PC-3 (cell line): ENCODE data around the gene MYL12B. TPM values are rescaled to one million over a fixed set of nuclear protein-coding genes. Genes with fewer than 3 reads are reported as not detected.

Experiments used
- ATAC-seq: fragments of 200-7000 bp; cut with Tn5 transposase; 2 replicates; pipeline ENCODE4 v1.9.1; 2020; ENCODE audit warnings: mild to moderate bottlenecking, moderate library complexity
- BruUV-seq: library from RNA; stranded (reverse); fragments of 400-500 nt; replicated peaks from 2 replicates; lab custom pipeline; 2021; lab: Mats Ljungman, UMichigan
- CTCF ChIA-PET: fragments of 300-600 bp; sonication (Branson Sonifier 250); formaldehyde crosslinking; loops from one replicate; lab custom pipeline; 2022; ENCODE audit warnings: antibody characterized with exemption; lab: Charles Lee
- POLR2A ChIA-PET: fragments of 300-600 bp; sonication (Branson Sonifier 250); formaldehyde crosslinking; loops from one replicate; lab custom pipeline; 2022; ENCODE audit warnings: antibody characterized with exemption; ENCODE audit not compliant: unreplicated experiment; lab: Charles Lee
- DNase-seq: peaks from one replicate; pipeline ENCODE4 v3.0.0-alpha.2; 2015
- H2AFZ ChIP-seq: fragments of 300-600 bp; sonication (generic); 2 replicates; pipeline ENCODE4 v1.6.0; 2016; ENCODE audit warnings: antibody characterized with exemption, low read length
- H3F3A ChIP-seq: fragments of 300-600 bp; sonication (generic); one replicate; pipeline ENCODE4 v1.6.0; 2017; ENCODE audit warnings: antibody characterized with exemption, low read length, control low read depth, mild to moderate bottlenecking; ENCODE audit not compliant: unreplicated experiment
- H3K27ac ChIP-seq: fragments of 300-600 bp; sonication (generic); 2 replicates; pipeline ENCODE4 v1.5.1; 2016; ENCODE audit warnings: mild to moderate bottlenecking, low read length
- H3K27me3 ChIP-seq: fragments of 300-600 bp; sonication (generic); 2 replicates; pipeline ENCODE4 v1.6.1; 2016; ENCODE audit warnings: low read length, mixed read lengths
- H3K36me3 ChIP-seq: fragments of 300-600 bp; sonication (generic); 2 replicates; pipeline ENCODE4 v1.6.1; 2016; ENCODE audit warnings: low read depth, mixed run types, low read length, mixed read lengths
- H3K4me1 ChIP-seq: fragments of 300-600 bp; sonication (generic); 2 replicates; pipeline ENCODE4 v1.5.1; 2016; ENCODE audit warnings: low read length; ENCODE audit not compliant: insufficient read depth
- H3K4me2 ChIP-seq: fragments of 300-600 bp; sonication (generic); 2 replicates; pipeline ENCODE4 v1.6.0; 2016; ENCODE audit warnings: low read length
- H3K4me3 ChIP-seq: fragments of 300-600 bp; sonication (generic); 2 replicates; pipeline ENCODE4 v1.5.1; 2016; ENCODE audit warnings: mild to moderate bottlenecking, low read length, mixed read lengths
- H3K79me2 ChIP-seq: fragments of 300-600 bp; sonication (generic); 2 replicates; pipeline ENCODE4 v1.6.1; 2017; ENCODE audit warnings: low read length, mixed read lengths
- H3K9ac ChIP-seq: fragments of 300-600 bp; sonication (generic); 2 replicates; pipeline ENCODE4 v1.6.0; 2016; ENCODE audit warnings: mild to moderate bottlenecking, low read length
- H3K9me2 ChIP-seq: fragments of 300-600 bp; sonication (generic); replicated peaks from 2 replicates; pipeline ENCODE4 v1.6.1; 2016; ENCODE audit warnings: mixed run types, low read length, mixed read lengths
- H3K9me3 ChIP-seq: fragments of 300-600 bp; sonication (generic); 2 replicates; pipeline ENCODE4 v1.6.1; 2016; ENCODE audit warnings: low read length, mixed read lengths
- H4K20me1 ChIP-seq: fragments of 300-600 bp; sonication (generic); 2 replicates; pipeline ENCODE4 v1.6.1; 2016; ENCODE audit warnings: low read length, mixed read lengths
- CTCF ChIP-seq: fragments of 300-600 bp; sonication (generic); conservative IDR thresholded peaks from 2 replicates; pipeline ENCODE4 v1.5.1; 2017; ENCODE audit warnings: antibody characterized with exemption, low read depth, mild to moderate bottlenecking, low read length
- EZH2 ChIP-seq: fragments of 300-600 bp; sonication (generic); IDR thresholded peaks from one replicate; pipeline ENCODE4 v1.6.1; 2017; ENCODE audit warnings: antibody characterized with exemption, mild to moderate bottlenecking, low read length; ENCODE audit not compliant: unreplicated experiment
- EZH2phosphoT487 ChIP-seq: fragments of 300-600 bp; sonication (generic); IDR thresholded peaks from 2 replicates; pipeline ENCODE4 v1.6.1; 2018; ENCODE audit warnings: mild to moderate bottlenecking, antibody characterized with exemption, low read length, borderline replicate concordance
- intact Hi-C: fragments of 100-400 bp; cut with micrococcal nuclease; formaldehyde crosslinking; loops from 2 replicates; pipeline ENCODE4 v1.9.0; 2023
- total RNA-seq: library from RNA; depleted of rRNA; stranded (reverse); fragments of >200 nt; gene quantifications from 2 replicates; pipeline ENCODE4 v1.2.3, GENCODE V29; 2014

The MYL12B gene
- total RNA-seq, 1 experiment from 2014 or later, result 308 TPM

- Histone ChIP-seq H3K79me2 (no peaks in the 10 kb centered on the region), H4K20me1 (no peaks in the 10 kb centered on the region), H3K27ac (no peak overlapping the region), H2AFZ (no peak overlapping the region), H3K27me3 (no peaks in the 10 kb centered on the region), H3K4me2 (no peak overlapping the region), H3K9ac (no peak overlapping the region), H3F3A (no peaks in the 10 kb centered on the region), H3K36me3 (no peaks in the 10 kb centered on the region), H3K9me3 (no peaks in the 10 kb centered on the region), H3K9me2 (0 out of 2 replicates have a peak, but pooled peaks cover 5% of the 10 kb centered on the region), H3K4me1 (peaks cover 39% of the 10 kb centered on the region), H3K4me3 (no peak overlapping the region)
- TF ChIP-seq EZH2, result no peak
- DNase-seq, result no peak
- BruUV-seq, result no TSS peak
- CTCF ChIA-PET, result no interaction called here
- ATAC-seq, result no peak
- POLR2A ChIA-PET, result no interaction called here
- intact Hi-C loops, result no loop called here
Measured at GRCh38 chr18:3213300-3214059, 48.5 kb upstream of the MYL12B start.

GRCh38 chr18:3214855-3215637 is 46.9 kb upstream of the MYL12B start:
- H3K27ac ChIP-seq, result no peak overlapping the region
- H2AFZ ChIP-seq, result no peak overlapping the region
- no peaks in the 10 kb centered on the region for H3F3A ChIP-seq
- H3K9ac ChIP-seq, result no peak overlapping the region
- no peak overlapping the region for H3K4me3 ChIP-seq
- H3K9me2 ChIP-seq, result 0 out of 2 replicates have a peak, but pooled peaks cover 5% of the 10 kb centered on the region
- POLR2A ChIA-PET, result no interaction called here
- no peaks in the 10 kb centered on the region for H3K79me2 ChIP-seq
- intact Hi-C loops, result loop anchor here (5.0 kb wide), 1 partner anchor 38 kb away; no protein-coding TSS in a partner anchor
- H3K9me3 ChIP-seq, result no peaks in the 10 kb centered on the region
- H3K4me1 ChIP-seq, result peaks cover 28% of the 10 kb centered on the region
- TF ChIP-seq CTCF, result no peak
- TF ChIP-seq EZH2, result no peak
- TF ChIP-seq EZH2phosphoT487, result no peak
- CTCF ChIA-PET, result no interaction called here
- no peaks in the 10 kb centered on the region for H3K36me3 ChIP-seq
- DNase-seq, result no peak
- no peak for ATAC-seq
- H3K27me3 ChIP-seq, result no peaks in the 10 kb centered on the region
- no TSS peak for BruUV-seq
- H4K20me1 ChIP-seq, result no peaks in the 10 kb centered on the region
- no peak overlapping the region for H3K4me2 ChIP-seq

GRCh38 chr18:3216987-3217386 is 44.9 kb upstream of the MYL12B start:
- TF ChIP-seq CTCF (no peak), EZH2 (no peak), EZH2phosphoT487 (no peak)
- no peaks in the 10 kb centered on the region for H3K27me3 ChIP-seq
- POLR2A ChIA-PET, result no interaction called here
- ATAC-seq (no peak), DNase-seq (no peak)
- H3K4me2 ChIP-seq, result no peak overlapping the region
- no peaks in the 10 kb centered on the region for H3K9me3 ChIP-seq
- H3K27ac ChIP-seq, result no peak overlapping the region
- H3K9me2 ChIP-seq, result 0 out of 2 replicates have a peak, but pooled peaks cover 5% of the 10 kb centered on the region
- no peaks in the 10 kb centered on the region for H3K79me2 ChIP-seq
- no TSS peak for BruUV-seq
- H3K4me3 ChIP-seq, result no peak overlapping the region
- no peaks in the 10 kb centered on the region for H4K20me1 ChIP-seq
- no peak overlapping the region for H3K9ac ChIP-seq
- H3K4me1 ChIP-seq, result peaks cover 8% of the 10 kb centered on the region; the same call in 1 of the 2 replicates
- H3F3A ChIP-seq, result no peaks in the 10 kb centered on the region
- intact Hi-C loops, result loop anchor here (5.0 kb wide), 1 partner anchor 40 kb away; no protein-coding TSS in a partner anchor
- CTCF ChIA-PET, result no interaction called here
- H2AFZ ChIP-seq, result no peak overlapping the region
- H3K36me3 ChIP-seq, result no peaks in the 10 kb centered on the region
